OCI-LY7 (cell line): ENCODE results near the gene HERC2. TPM values are rescaled to one million over a fixed set of nuclear protein-coding genes. Genes with fewer than 3 reads are reported as not detected.

Source experiments
- BruUV-seq: library from RNA; stranded (reverse); fragments of 400-500 nt; replicated peaks from 2 replicates; lab custom pipeline; 2021; lab: Mats Ljungman, UMichigan
- CTCF ChIA-PET: fragments of 300-600 bp; sonication (Branson Sonifier 250); formaldehyde crosslinking; loops from one replicate; lab custom pipeline; 2022; ENCODE audit warnings: antibody characterized with exemption; ENCODE audit not compliant: unreplicated experiment; lab: Charles Lee
- POLR2A ChIA-PET: fragments of 300-600 bp; sonication (Branson Sonifier 250); formaldehyde crosslinking; loops from one replicate; lab custom pipeline; 2022; ENCODE audit warnings: antibody characterized with exemption; lab: Charles Lee
- DNase-seq: peaks from one replicate; pipeline ENCODE4 v3.0.0-alpha.2; 2015; ENCODE audit warnings: low spot score
- H2AFZ ChIP-seq: fragments of 200-600 bp; sonication (generic), shearing (Covaris generic); 2 replicates; pipeline ENCODE4 v1.6.1; 2014; ENCODE audit warnings: mild to moderate bottlenecking, antibody characterized with exemption, low read length, moderate library complexity
- H3K27ac ChIP-seq: fragments of 200-600 bp; sonication (generic); 2 replicates; pipeline ENCODE4 v1.5.1; 2014; ENCODE audit warnings: mixed run types, low read depth, mild to moderate bottlenecking, moderate library complexity, low read length, inconsistent platforms; ENCODE audit not compliant: poor library complexity, severe bottlenecking
- H3K36me3 ChIP-seq: fragments of 200-600 bp; sonication (generic); 2 replicates; pipeline ENCODE4 v1.6.1; 2014; ENCODE audit warnings: mild to moderate bottlenecking, antibody characterized with exemption, low read length, moderate library complexity, mixed read lengths; ENCODE audit not compliant: insufficient read depth
- H3K4me1 ChIP-seq: fragments of 200-600 bp; sonication (generic); 2 replicates; pipeline ENCODE4 v1.5.1; 2014; ENCODE audit warnings: mild to moderate bottlenecking, low read length; ENCODE audit not compliant: insufficient read depth, poor library complexity, severe bottlenecking
- H3K4me2 ChIP-seq: fragments of 200-600 bp; sonication (generic); 2 replicates; pipeline ENCODE4 v1.6.1; 2014; ENCODE audit warnings: mild to moderate bottlenecking, low read length
- H3K4me3 ChIP-seq: fragments of 200-600 bp; sonication (generic); 2 replicates; pipeline ENCODE4 v1.5.1; 2014; ENCODE audit warnings: mild to moderate bottlenecking, low read depth, low read length; ENCODE audit not compliant: poor library complexity, severe bottlenecking
- H3K79me2 ChIP-seq: fragments of 200-600 bp; sonication (generic); 2 replicates; pipeline ENCODE4 v1.6.1; 2016; ENCODE audit warnings: low read depth, mild to moderate bottlenecking, low read length, moderate library complexity, mixed read lengths; ENCODE audit not compliant: insufficient read depth
- H3K9me2 ChIP-seq: fragments of 200-600 bp; sonication (generic); 2 replicates; pipeline ENCODE4 v1.6.1; 2016; ENCODE audit warnings: mild to moderate bottlenecking, low read length, mixed read lengths; ENCODE audit not compliant: insufficient read depth
- H3K9me3 ChIP-seq: fragments of 200-600 bp; sonication (generic); 2 replicates; pipeline ENCODE4 v1.6.1; 2014; ENCODE audit warnings: mild to moderate bottlenecking, mixed run types, low read length, mixed read lengths
- H4K20me1 ChIP-seq: fragments of 200-600 bp; sonication (generic); 2 replicates; pipeline ENCODE4 v1.6.1; 2014; ENCODE audit warnings: mild to moderate bottlenecking, antibody characterized with exemption, low read length, moderate library complexity, mixed read lengths; ENCODE audit not compliant: insufficient read depth
- EZH2phosphoT487 ChIP-seq: fragments of 200-600 bp; sonication (generic); IDR thresholded peaks from 2 replicates; pipeline ENCODE4 v1.6.1; 2018; ENCODE audit warnings: low read depth, borderline replicate concordance, mild to moderate bottlenecking, mixed run types, antibody characterized with exemption, low read length, moderate library complexity, mixed read lengths
- intact Hi-C: fragments of 100-400 bp; cut with micrococcal nuclease; formaldehyde crosslinking; loops from one replicate; pipeline ENCODE4 v1.10.0; 2022; ENCODE audit not compliant: unreplicated experiment
- total RNA-seq, 2 experiments: library from RNA; depleted of rRNA in 1 of 2; stranded (reverse); fragments of >200 nt in 1 of 2; shearing (Covaris generic) in 1 of 2; gene quantifications; 2 replicates each; pipeline ENCODE4 v1.2.3, GENCODE V29; 2014 to 2022
- TF ChIP-seq, protein P1 (sequence below): fragments of 200-600 bp; sonication (generic); conservative IDR thresholded peaks from 2 replicates; pipeline ENCODE4 v1.5.1; 2014; ENCODE audit warnings: mild to moderate bottlenecking, antibody characterized with exemption, low read length, moderate library complexity, mixed read lengths

The HERC2 gene
- total RNA-seq, 2 experiments from 2014 or later, result 55.5 to 94.0 TPM

DNA sequence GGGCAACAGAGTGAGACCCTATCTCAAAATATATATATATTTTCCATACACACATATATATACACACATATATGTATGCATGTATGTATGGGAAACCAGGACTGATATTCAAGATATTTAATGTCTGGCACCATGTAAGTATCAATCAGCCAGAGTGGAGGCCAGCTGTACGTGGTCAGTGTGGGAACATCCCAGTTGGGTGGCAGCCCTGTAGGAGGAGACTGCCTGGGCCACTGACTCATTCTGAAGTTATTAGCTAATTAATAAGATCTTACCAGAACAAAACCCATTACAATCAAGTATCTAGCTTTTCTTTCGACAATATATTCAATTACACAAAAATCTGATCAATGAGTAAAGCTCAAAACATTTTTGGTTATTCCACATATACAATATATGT is 137.8 kb downstream of the HERC2 start:
- H3K36me3 ChIP-seq, result peaks cover 59% of the 10 kb centered on the region
- no peaks in the 10 kb centered on the region for H3K4me1 ChIP-seq
- no peaks in the 10 kb centered on the region for H4K20me1 ChIP-seq
- H3K9me3 ChIP-seq, result no peaks in the 10 kb centered on the region
- no peak overlapping the region for H3K27ac ChIP-seq
- no peak for DNase-seq
- H3K4me3 ChIP-seq, result no peak overlapping the region
- H2AFZ ChIP-seq, result no peak overlapping the region
- no peak for TF ChIP-seq EZH2phosphoT487
- TF ChIP-seq, protein P1, sequence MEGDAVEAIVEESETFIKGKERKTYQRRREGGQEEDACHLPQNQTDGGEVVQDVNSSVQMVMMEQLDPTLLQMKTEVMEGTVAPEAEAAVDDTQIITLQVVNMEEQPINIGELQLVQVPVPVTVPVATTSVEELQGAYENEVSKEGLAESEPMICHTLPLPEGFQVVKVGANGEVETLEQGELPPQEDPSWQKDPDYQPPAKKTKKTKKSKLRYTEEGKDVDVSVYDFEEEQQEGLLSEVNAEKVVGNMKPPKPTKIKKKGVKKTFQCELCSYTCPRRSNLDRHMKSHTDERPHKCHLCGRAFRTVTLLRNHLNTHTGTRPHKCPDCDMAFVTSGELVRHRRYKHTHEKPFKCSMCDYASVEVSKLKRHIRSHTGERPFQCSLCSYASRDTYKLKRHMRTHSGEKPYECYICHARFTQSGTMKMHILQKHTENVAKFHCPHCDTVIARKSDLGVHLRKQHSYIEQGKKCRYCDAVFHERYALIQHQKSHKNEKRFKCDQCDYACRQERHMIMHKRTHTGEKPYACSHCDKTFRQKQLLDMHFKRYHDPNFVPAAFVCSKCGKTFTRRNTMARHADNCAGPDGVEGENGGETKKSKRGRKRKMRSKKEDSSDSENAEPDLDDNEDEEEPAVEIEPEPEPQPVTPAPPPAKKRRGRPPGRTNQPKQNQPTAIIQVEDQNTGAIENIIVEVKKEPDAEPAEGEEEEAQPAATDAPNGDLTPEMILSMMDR, result no peak
- intact Hi-C loops, result no loop called here
- no peaks in the 10 kb centered on the region for H3K9me2 ChIP-seq
- H3K4me2 ChIP-seq, result no peak overlapping the region
- BruUV-seq, result no TSS peak
- POLR2A ChIA-PET, result no interaction called here
- CTCF ChIA-PET, result interaction anchor here (0.5 kb wide), 1 partner anchor 40 kb away, joined by 5 read pairs; no protein-coding TSS in a partner anchor
- H3K79me2 ChIP-seq, result no peaks in the 10 kb centered on the region

DNA sequence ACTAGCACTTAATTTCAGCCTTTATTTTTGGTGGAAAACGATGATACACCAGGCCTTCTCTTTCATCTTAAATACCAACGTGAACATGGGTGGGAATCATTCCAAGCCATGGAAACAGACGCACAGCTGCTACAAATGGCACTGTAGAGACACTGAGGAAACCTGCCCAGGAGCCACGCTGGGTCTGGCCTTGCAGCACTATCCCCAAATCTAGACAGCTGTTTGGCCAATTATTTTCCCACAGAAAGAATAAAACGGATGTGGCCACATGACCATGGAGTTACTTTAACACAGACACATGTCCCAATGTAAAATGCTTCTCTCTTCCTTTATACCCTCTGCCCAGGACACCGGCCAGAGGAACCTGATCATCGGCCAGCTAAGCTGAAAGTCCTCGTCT is 139.2 kb downstream of the HERC2 start:
- TF ChIP-seq, protein P1, result no peak
- no peak for TF ChIP-seq EZH2phosphoT487
- H3K4me3 ChIP-seq, result no peak overlapping the region
- BruUV-seq, result no TSS peak
- H2AFZ ChIP-seq, result no peak overlapping the region
- H3K36me3 ChIP-seq, result peaks cover 46% of the 10 kb centered on the region
- no peaks in the 10 kb centered on the region for H3K79me2 ChIP-seq
- H3K27ac ChIP-seq, result no peak overlapping the region
- H3K9me3 ChIP-seq, result no peaks in the 10 kb centered on the region
- POLR2A ChIA-PET, result interaction anchor here (0.6 kb wide), 1 partner anchor 77 kb away, joined by 3 read pairs; no protein-coding TSS in a partner anchor
- H4K20me1 ChIP-seq, result no peaks in the 10 kb centered on the region
- H3K9me2 ChIP-seq, result no peaks in the 10 kb centered on the region
- CTCF ChIA-PET, result no interaction called here
- H3K4me1 ChIP-seq, result no peaks in the 10 kb centered on the region
- DNase-seq, result no peak
- H3K4me2 ChIP-seq, result no peak overlapping the region
- intact Hi-C loops, result no loop called here

DNA sequence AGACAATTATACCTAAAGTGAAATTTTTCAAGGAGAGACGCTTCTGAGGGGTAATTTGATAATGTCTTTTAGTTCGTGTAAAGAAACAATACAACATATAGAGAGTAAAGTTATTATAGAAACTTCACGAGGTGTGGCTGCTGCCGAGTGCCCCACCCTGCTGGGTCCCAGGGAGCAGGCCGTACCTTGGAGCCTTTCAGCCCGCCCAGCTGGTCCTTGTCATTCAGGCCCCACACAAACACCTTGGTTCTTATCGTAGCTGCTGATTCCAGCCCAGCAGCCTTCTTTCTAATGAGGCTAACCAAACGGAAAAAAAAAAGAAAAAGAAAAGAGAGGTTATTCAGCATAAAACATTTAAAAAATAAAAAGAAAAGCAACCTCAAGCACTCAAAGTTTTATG is 139.8 kb downstream of the HERC2 start:
- H2AFZ ChIP-seq, result no peak overlapping the region
- no peak for DNase-seq
- no peak for TF ChIP-seq EZH2phosphoT487
- TF ChIP-seq, protein P1, result no peak
- H3K4me2 ChIP-seq, result no peak overlapping the region
- H3K36me3 ChIP-seq, result peaks cover 48% of the 10 kb centered on the region
- POLR2A ChIA-PET, result interaction anchor here (0.6 kb wide), 1 partner anchor 77 kb away, joined by 3 read pairs; no protein-coding TSS in a partner anchor
- H3K79me2 ChIP-seq, result no peaks in the 10 kb centered on the region
- no peak overlapping the region for H3K27ac ChIP-seq
- intact Hi-C loops, result no loop called here
- no peaks in the 10 kb centered on the region for H3K9me2 ChIP-seq
- BruUV-seq, result no TSS peak
- H4K20me1 ChIP-seq, result no peaks in the 10 kb centered on the region
- H3K4me1 ChIP-seq, result no peaks in the 10 kb centered on the region
- no peak overlapping the region for H3K4me3 ChIP-seq
- CTCF ChIA-PET, result no interaction called here
- H3K9me3 ChIP-seq, result no peaks in the 10 kb centered on the region
